Neural progenitor cell (in vitro differentiated cells): ENCODE data around the gene NUDT22. TPM values are rescaled to one million over a fixed set of nuclear protein-coding genes. Genes with fewer than 3 reads are reported as not detected.
A peak's percentile ranks its signal among the peaks of the same experiment; 100 is the strongest.

Experiments
- DNase-seq: peaks from one replicate; pipeline ENCODE4 v3.0.0-alpha.2; 2016; ENCODE audit warnings: low spot score
- H2AFZ ChIP-seq: fragments of 200-600 bp; sonication (generic); replicated peaks from 2 replicates; pipeline ENCODE4 v1.6.1; 2016; ENCODE audit warnings: antibody characterized with exemption
- H3F3A ChIP-seq: fragments of 200-600 bp; sonication (generic); 2 replicates; pipeline ENCODE4 v1.6.1; 2016; ENCODE audit warnings: antibody characterized with exemption, low read depth
- H3K27ac ChIP-seq: fragments of 200-600 bp; sonication (generic); 2 replicates; pipeline ENCODE4 v1.5.1; 2016; ENCODE audit warnings: mild to moderate bottlenecking
- H3K27me3 ChIP-seq: fragments of 200-600 bp; sonication (generic); 2 replicates; pipeline ENCODE4 v1.6.1; 2016; ENCODE audit warnings: mild to moderate bottlenecking, moderate library complexity
- H3K36me3 ChIP-seq: fragments of 200-600 bp; sonication (generic); 2 replicates; pipeline ENCODE4 v1.5.1; 2016
- H3K4me1 ChIP-seq: fragments of 200-600 bp; sonication (generic); 2 replicates; pipeline ENCODE4 v1.6.1; 2016; ENCODE audit warnings: mixed run types
- H3K4me2 ChIP-seq: fragments of 200-600 bp; sonication (generic); 2 replicates; pipeline ENCODE4 v1.6.1; 2016
- H3K4me3 ChIP-seq: fragments of 200-600 bp; sonication (generic); 2 replicates; pipeline ENCODE4 v1.5.1; 2016
- H3K79me2 ChIP-seq: fragments of 200-600 bp; sonication (generic); 2 replicates; pipeline ENCODE4 v1.6.1; 2016; ENCODE audit warnings: low read depth
- H3K9ac ChIP-seq: fragments of 200-600 bp; sonication (generic); 2 replicates; pipeline ENCODE4 v1.6.1; 2016
- H3K9me3 ChIP-seq: fragments of 200-600 bp; sonication (generic); 2 replicates; pipeline ENCODE4 v1.5.1; 2016; ENCODE audit warnings: low read depth
- H4K20me1 ChIP-seq: fragments of 200-600 bp; sonication (generic); 2 replicates; pipeline ENCODE4 v1.6.1; 2016; ENCODE audit warnings: low read depth
- H3K27ac Mint-ChIP-seq: 3 replicates; pipeline ENCODE4 v1.8.0; 2021; ENCODE audit warnings: mixed read lengths
- H3K27me3 Mint-ChIP-seq: 2 replicates; pipeline ENCODE4 v1.8.0; 2022; ENCODE audit warnings: low read depth, mild to moderate bottlenecking, inconsistent platforms, moderate library complexity, mixed read lengths; ENCODE audit not compliant: insufficient read depth
- H3K36me3 Mint-ChIP-seq: 3 replicates; pipeline ENCODE4 v1.8.0; 2021; ENCODE audit warnings: mixed read lengths
- H3K4me1 Mint-ChIP-seq: 3 replicates; pipeline ENCODE4 v1.8.0; 2021; ENCODE audit warnings: mixed read lengths
- H3K4me3 Mint-ChIP-seq: 3 replicates; pipeline ENCODE4 v1.8.0; 2021; ENCODE audit warnings: mild to moderate bottlenecking, moderate library complexity, mixed read lengths
- H3K9me3 Mint-ChIP-seq: 3 replicates; pipeline ENCODE4 v1.8.0; 2020; ENCODE audit warnings: mixed read lengths
- EZH2 ChIP-seq: fragments of 200-600 bp; sonication (generic); IDR thresholded peaks from 2 replicates; pipeline ENCODE4 v1.6.1; 2017; ENCODE audit warnings: antibody characterized with exemption, mild to moderate bottlenecking, moderate library complexity
- EZH2phosphoT487 ChIP-seq: fragments of 200-600 bp; sonication (generic); IDR thresholded peaks from 2 replicates; pipeline ENCODE4 v1.6.1; 2017; ENCODE audit warnings: antibody characterized with exemption
- total RNA-seq: library from RNA; depleted of rRNA; stranded (reverse); fragments of >200 nt; gene quantifications from 2 replicates; pipeline ENCODE4 v1.2.3, GENCODE V29; 2015; ENCODE audit warnings: low replicate concordance
- TF ChIP-seq, protein P1 (sequence below): fragments of 200-600 bp; sonication (generic); IDR thresholded peaks from 2 replicates; pipeline ENCODE4 v1.5.1; 2017; ENCODE audit warnings: antibody characterized with exemption, mild to moderate bottlenecking

Gene NUDT22
- total RNA-seq, 1 donor from 2014 or later: 23.5 TPM

DNA sequence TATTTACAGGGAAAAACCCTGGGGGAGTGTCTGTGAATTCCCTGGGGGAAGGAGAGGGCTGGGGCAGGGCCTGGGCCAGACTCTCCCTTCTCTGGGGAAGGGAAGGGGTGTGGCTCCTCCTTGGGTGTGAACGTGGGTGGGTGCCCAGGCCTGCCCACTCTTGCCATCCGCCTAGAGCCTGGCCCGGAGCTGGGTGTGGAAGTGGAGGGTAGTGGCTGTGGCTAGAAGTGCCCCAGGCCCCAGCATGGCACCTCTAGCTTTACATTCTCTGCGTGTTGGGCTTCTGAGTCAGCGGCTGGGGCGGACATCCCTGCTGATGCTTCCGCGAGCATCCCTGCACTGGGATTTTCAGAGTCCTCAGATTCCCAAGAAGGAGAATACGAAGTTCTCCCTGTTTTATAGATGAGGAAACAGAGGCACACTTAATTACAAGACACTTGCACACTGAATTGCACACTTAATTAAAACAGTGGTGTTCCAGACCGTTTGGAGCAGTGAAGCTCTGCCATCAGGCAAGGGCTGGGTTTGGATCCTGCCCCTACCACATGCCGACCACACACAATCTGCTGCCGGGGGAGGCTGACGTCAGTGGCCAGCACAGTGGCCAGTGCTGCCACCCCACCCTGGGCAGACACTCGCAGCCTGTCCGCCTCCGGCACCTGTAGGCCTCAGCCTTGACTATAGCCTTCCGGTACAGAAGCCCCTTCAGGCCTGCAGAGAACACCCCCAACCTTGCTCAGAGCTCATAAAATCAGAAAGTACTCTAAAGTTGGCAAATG is 50.8 kb downstream of the NUDT22 start:
- TF ChIP-seq EZH2 (no peak), EZH2phosphoT487 (no peak)
- TF ChIP-seq, protein P1, sequence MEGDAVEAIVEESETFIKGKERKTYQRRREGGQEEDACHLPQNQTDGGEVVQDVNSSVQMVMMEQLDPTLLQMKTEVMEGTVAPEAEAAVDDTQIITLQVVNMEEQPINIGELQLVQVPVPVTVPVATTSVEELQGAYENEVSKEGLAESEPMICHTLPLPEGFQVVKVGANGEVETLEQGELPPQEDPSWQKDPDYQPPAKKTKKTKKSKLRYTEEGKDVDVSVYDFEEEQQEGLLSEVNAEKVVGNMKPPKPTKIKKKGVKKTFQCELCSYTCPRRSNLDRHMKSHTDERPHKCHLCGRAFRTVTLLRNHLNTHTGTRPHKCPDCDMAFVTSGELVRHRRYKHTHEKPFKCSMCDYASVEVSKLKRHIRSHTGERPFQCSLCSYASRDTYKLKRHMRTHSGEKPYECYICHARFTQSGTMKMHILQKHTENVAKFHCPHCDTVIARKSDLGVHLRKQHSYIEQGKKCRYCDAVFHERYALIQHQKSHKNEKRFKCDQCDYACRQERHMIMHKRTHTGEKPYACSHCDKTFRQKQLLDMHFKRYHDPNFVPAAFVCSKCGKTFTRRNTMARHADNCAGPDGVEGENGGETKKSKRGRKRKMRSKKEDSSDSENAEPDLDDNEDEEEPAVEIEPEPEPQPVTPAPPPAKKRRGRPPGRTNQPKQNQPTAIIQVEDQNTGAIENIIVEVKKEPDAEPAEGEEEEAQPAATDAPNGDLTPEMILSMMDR: no peak
- Mint-ChIP-seq H3K4me3 (no peak overlapping the region), H3K4me1 (peaks cover 18% of the 10 kb centered on the region), H3K27ac (no peak overlapping the region), H3K36me3 (peaks cover 10% of the 10 kb centered on the region), H3K27me3 (no peaks in the 10 kb centered on the region), H3K9me3 (no peaks in the 10 kb centered on the region)
- Histone ChIP-seq H3K9ac (no peak overlapping the region), H3K27me3 (no peaks in the 10 kb centered on the region), H3K27ac (no peak overlapping the region), H3K79me2 (no peaks in the 10 kb centered on the region), H3K9me3 (no peaks in the 10 kb centered on the region), H4K20me1 (no peaks in the 10 kb centered on the region), H3K4me2 (no peak overlapping the region), H3K4me1 (peaks cover 4% of the 10 kb centered on the region), H3F3A (peaks cover 7% of the 10 kb centered on the region), H3K36me3 (no peaks in the 10 kb centered on the region), H3K4me3 (no peak overlapping the region), H2AFZ (no peak overlapping the region)
- DNase-seq: no peak

GRCh38 chr11:64278576-64279190 is 52.6 kb downstream of the NUDT22 start:
- H3K4me2 ChIP-seq: no peak overlapping the region
- H3K4me3 Mint-ChIP-seq: peak overlapping the region; percentile 1
- H4K20me1 ChIP-seq: no peaks in the 10 kb centered on the region
- no peak for DNase-seq
- peaks cover under 1% of the 10 kb centered on the region for H3F3A ChIP-seq
- H3K9me3 ChIP-seq: no peaks in the 10 kb centered on the region
- H2AFZ ChIP-seq: no peak overlapping the region
- H3K36me3 ChIP-seq: no peaks in the 10 kb centered on the region
- H3K9me3 Mint-ChIP-seq: no peaks in the 10 kb centered on the region
- peaks cover 3% of the 10 kb centered on the region for H3K79me2 ChIP-seq
- no peak overlapping the region for H3K9ac ChIP-seq
- no peaks in the 10 kb centered on the region for H3K27me3 ChIP-seq
- no peak overlapping the region for H3K4me3 ChIP-seq
- H3K27ac ChIP-seq: no peak overlapping the region
- no peaks in the 10 kb centered on the region for H3K4me1 ChIP-seq
- no peak for TF ChIP-seq EZH2phosphoT487
- no peak for TF ChIP-seq EZH2
- TF ChIP-seq, protein P1: no peak
- H3K36me3 Mint-ChIP-seq: peaks cover 12% of the 10 kb centered on the region
- H3K4me1 Mint-ChIP-seq: peaks cover 15% of the 10 kb centered on the region
- H3K27me3 Mint-ChIP-seq: peaks cover 3% of the 10 kb centered on the region
- H3K27ac Mint-ChIP-seq: no peak overlapping the region

Other genes starting within 250 kb of the NUDT22 start
- gene OTUB1, start 239.8 kb upstream of the NUDT22 start, total RNA-seq: 51.3 and 84.8 TPM in 2 replicates
- gene FLRT1, start 190.3 kb upstream of the NUDT22 start, total RNA-seq: 0.11 and 0.12 TPM in 2 replicates
- 11.9 and 27.8 TPM in 2 replicates for gene MACROD1, start 60.2 kb upstream of the NUDT22 start, total RNA-seq
- gene STIP1, start 40.1 kb upstream of the NUDT22 start, total RNA-seq: 252 and 254 TPM in 2 replicates
- 0.31 TPM in 1 of 2 replicates, not detected in the other for gene FERMT3, start 19.6 kb upstream of the NUDT22 start, total RNA-seq
- gene TRPT1, start 88 bp upstream of the NUDT22 start, total RNA-seq: 17.5 and 63.4 TPM in 2 replicates
- 3.9 and 18.1 TPM in 2 replicates for gene DNAJC4, start 4.3 kb downstream of the NUDT22 start, total RNA-seq
- 2.3 and 6.8 TPM in 2 replicates for gene VEGFB, start 8.3 kb downstream of the NUDT22 start, total RNA-seq
- gene FKBP2, start 14.8 kb downstream of the NUDT22 start, total RNA-seq: 5.3 and 25.1 TPM in 2 replicates
- gene PPP1R14B, start 20.7 kb downstream of the NUDT22 start, total RNA-seq: 107 and 167 TPM in 2 replicates
- gene PLCB3, start 25.3 kb downstream of the NUDT22 start, total RNA-seq: 15.6 and 43.4 TPM in 2 replicates
- gene BAD, start 58.4 kb downstream of the NUDT22 start, total RNA-seq: 19.0 and 49.6 TPM in 2 replicates
- 4.9 and 30.8 TPM in 2 replicates for gene GPR137, start 59.6 kb downstream of the NUDT22 start, total RNA-seq
- 0.19 TPM in 1 of 2 replicates, not detected in the other for gene KCNK4, start 65.0 kb downstream of the NUDT22 start, total RNA-seq
- 0.22 TPM in 1 of 2 replicates, not detected in the other for gene CATSPERZ, start 74.1 kb downstream of the NUDT22 start, total RNA-seq
- 5.5 and 22.0 TPM in 2 replicates for gene ESRRA, start 79.2 kb downstream of the NUDT22 start, total RNA-seq
- gene TRMT112, start 91.3 kb downstream of the NUDT22 start, total RNA-seq: 257 and 284 TPM in 2 replicates
- 111 and 182 TPM in 2 replicates for gene PRDX5, start 91.8 kb downstream of the NUDT22 start, total RNA-seq
- gene CCDC88B, start 113.9 kb downstream of the NUDT22 start, total RNA-seq: 0.62 and 9.0 TPM in 2 replicates
- gene RPS6KA4, start 132.9 kb downstream of the NUDT22 start, total RNA-seq: 12.7 and 16.9 TPM in 2 replicates